Osteoblast (primary cell): ENCODE measurements around the gene PIK3R6. TPM values are rescaled to one million over a fixed set of nuclear protein-coding genes. Genes with fewer than 3 reads are reported as not detected.

Source experiments
- DNase-seq: peaks from one replicate; pipeline ENCODE4 v3.0.0; 2011; ENCODE audit warnings: low spot score, mixed read lengths; ENCODE audit not compliant: insufficient read length; ENCODE audit errors: missing footprints
- H2AFZ ChIP-seq: 2 replicates; pipeline ENCODE4 v1.6.0; 2011; ENCODE audit warnings: mild to moderate bottlenecking, low read length
- H3K27ac ChIP-seq: 2 replicates; pipeline ENCODE4 v1.5.1; 2011; ENCODE audit warnings: mild to moderate bottlenecking, low read depth, low read length, moderate library complexity
- H3K27me3 ChIP-seq: 2 replicates; pipeline ENCODE4 v1.6.0; 2012; ENCODE audit warnings: mild to moderate bottlenecking, control low read depth, inconsistent platforms, low read length, moderate library complexity; ENCODE audit not compliant: insufficient read depth
- H3K36me3 ChIP-seq: 2 replicates; pipeline ENCODE4 v1.5.1; 2011; ENCODE audit warnings: mild to moderate bottlenecking, low read length, control low read depth, moderate library complexity; ENCODE audit not compliant: insufficient read depth
- H3K4me1 ChIP-seq: 2 replicates; pipeline ENCODE4 v1.5.1; 2011; ENCODE audit warnings: mild to moderate bottlenecking, low read length, control low read depth, moderate library complexity; ENCODE audit not compliant: insufficient read depth
- H3K4me2 ChIP-seq: 2 replicates; pipeline ENCODE4 v1.6.0; 2011; ENCODE audit warnings: mild to moderate bottlenecking, low read length; ENCODE audit not compliant: insufficient read depth
- H3K4me3 ChIP-seq: fragments of 200-600 bp; sonication (generic); 3 replicates; pipeline ENCODE4 v1.5.1; 2012; ENCODE audit warnings: mild to moderate bottlenecking, low read length, inconsistent platforms; ENCODE audit not compliant: insufficient read depth
- H3K79me2 ChIP-seq: 2 replicates; pipeline ENCODE4 v1.6.0; 2012; ENCODE audit warnings: mild to moderate bottlenecking, low read length, control low read depth, inconsistent platforms; ENCODE audit not compliant: insufficient read depth
- H3K9me3 ChIP-seq: 2 replicates; pipeline ENCODE4 v1.5.1; 2011; ENCODE audit warnings: low read depth, low read length, control low read depth
- H4K20me1 ChIP-seq: 2 replicates; pipeline ENCODE4 v1.6.0; 2012; ENCODE audit warnings: mild to moderate bottlenecking, low read length, control low read depth; ENCODE audit not compliant: insufficient read depth
- total RNA-seq: library from RNA; depleted of rRNA; stranded (reverse); fragments of >200 nt; gene quantifications from 2 replicates; pipeline ENCODE4 v1.2.3, GENCODE V29; 2012
- TF ChIP-seq, protein P1 (sequence below): IDR thresholded peaks from 2 replicates; pipeline ENCODE4 v1.5.1; 2011; ENCODE audit warnings: mild to moderate bottlenecking, low read depth, low read length, moderate library complexity; ENCODE audit errors: extremely low read depth

Gene PIK3R6
- total RNA-seq, 1 donor = not detected

DNA sequence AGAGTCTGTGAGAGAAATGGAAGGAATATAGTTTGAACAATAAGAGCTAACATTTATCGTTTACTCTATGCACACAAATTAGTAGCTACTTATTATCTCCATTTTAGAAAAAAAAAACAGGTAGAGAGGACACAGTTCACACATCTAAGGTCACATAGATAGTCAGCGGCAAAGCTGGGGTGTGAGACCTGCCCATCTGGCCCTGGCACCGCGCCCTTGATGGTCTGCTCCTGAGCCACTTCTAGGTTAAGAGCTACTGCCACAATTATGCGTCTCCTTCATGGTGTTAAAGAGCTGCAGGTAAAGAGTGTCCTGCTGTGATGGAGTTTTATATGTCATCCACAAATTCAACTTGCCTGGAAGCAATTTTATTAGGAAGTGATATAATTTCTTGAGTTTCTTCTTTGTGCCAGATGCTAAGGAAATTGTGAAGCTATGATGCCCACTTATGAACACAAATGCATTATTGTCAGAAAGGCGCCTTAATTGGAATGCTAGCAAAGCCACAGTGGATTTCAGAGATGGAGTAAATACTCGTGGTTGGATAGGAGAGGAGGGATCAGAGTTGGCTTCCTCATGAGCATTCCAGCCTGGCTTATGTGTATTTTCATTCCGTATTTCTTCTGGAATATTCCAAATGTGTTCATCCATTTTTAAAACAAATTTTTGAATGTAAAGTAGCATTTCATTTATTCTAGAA, 47.0 kb downstream of the PIK3R6 start:
- H3K27ac ChIP-seq = no peak overlapping the region
- H3K79me2 ChIP-seq = no peaks in the 10 kb centered on the region
- H3K4me2 ChIP-seq = no peak overlapping the region
- DNase-seq = no peak
- H3K9me3 ChIP-seq = peaks cover 5% of the 10 kb centered on the region
- H2AFZ ChIP-seq = no peak overlapping the region
- no peak overlapping the region for H3K4me3 ChIP-seq
- peaks cover 7% of the 10 kb centered on the region for H3K27me3 ChIP-seq
- no peaks in the 10 kb centered on the region for H3K36me3 ChIP-seq
- no peaks in the 10 kb centered on the region for H4K20me1 ChIP-seq
- TF ChIP-seq, protein P1, sequence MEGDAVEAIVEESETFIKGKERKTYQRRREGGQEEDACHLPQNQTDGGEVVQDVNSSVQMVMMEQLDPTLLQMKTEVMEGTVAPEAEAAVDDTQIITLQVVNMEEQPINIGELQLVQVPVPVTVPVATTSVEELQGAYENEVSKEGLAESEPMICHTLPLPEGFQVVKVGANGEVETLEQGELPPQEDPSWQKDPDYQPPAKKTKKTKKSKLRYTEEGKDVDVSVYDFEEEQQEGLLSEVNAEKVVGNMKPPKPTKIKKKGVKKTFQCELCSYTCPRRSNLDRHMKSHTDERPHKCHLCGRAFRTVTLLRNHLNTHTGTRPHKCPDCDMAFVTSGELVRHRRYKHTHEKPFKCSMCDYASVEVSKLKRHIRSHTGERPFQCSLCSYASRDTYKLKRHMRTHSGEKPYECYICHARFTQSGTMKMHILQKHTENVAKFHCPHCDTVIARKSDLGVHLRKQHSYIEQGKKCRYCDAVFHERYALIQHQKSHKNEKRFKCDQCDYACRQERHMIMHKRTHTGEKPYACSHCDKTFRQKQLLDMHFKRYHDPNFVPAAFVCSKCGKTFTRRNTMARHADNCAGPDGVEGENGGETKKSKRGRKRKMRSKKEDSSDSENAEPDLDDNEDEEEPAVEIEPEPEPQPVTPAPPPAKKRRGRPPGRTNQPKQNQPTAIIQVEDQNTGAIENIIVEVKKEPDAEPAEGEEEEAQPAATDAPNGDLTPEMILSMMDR = no peak
- no peaks in the 10 kb centered on the region for H3K4me1 ChIP-seq

DNA sequence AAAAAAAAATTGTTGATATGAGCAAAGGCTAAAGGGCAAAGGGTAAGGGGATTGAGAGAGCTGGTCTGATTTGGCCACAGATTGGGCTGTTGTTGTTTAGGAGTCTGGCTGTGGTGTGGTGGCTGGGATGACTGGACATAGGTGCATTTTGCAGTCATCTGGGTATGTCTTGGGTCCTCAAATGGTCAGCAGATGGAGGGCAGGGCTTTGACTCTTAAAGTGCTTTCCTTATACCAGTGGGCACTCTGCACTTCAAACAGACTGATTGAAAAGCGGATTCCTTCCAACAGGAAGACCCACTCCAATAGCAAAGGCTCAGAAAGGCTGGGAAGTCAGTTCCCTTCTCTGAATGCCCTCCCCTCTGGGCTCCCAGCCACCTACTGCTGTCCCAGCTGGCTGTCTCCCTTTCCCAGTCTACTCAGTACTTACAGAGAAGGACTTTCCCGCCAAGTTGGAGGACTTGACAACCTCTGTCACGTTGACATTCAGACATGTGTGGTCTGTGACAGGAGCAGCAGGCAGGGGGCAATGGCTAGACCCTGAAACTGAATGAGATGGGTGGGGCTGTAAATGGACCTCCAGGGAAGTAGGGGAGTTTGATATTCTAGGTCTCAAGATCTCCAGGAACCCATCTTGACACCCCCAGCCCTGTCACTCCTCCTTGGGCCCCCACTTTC, 48.7 kb downstream of the PIK3R6 start:
- H4K20me1 ChIP-seq = no peaks in the 10 kb centered on the region
- H3K4me1 ChIP-seq = no peaks in the 10 kb centered on the region
- H3K27me3 ChIP-seq = peaks cover 7% of the 10 kb centered on the region
- H3K36me3 ChIP-seq = no peaks in the 10 kb centered on the region
- H3K4me3 ChIP-seq = no peak overlapping the region
- H3K79me2 ChIP-seq = no peaks in the 10 kb centered on the region
- TF ChIP-seq, protein P1 = no peak
- H3K4me2 ChIP-seq = no peak overlapping the region
- H3K27ac ChIP-seq = no peak overlapping the region
- no peak for DNase-seq
- no peaks in the 10 kb centered on the region for H3K9me3 ChIP-seq
- H2AFZ ChIP-seq = no peak overlapping the region

DNA sequence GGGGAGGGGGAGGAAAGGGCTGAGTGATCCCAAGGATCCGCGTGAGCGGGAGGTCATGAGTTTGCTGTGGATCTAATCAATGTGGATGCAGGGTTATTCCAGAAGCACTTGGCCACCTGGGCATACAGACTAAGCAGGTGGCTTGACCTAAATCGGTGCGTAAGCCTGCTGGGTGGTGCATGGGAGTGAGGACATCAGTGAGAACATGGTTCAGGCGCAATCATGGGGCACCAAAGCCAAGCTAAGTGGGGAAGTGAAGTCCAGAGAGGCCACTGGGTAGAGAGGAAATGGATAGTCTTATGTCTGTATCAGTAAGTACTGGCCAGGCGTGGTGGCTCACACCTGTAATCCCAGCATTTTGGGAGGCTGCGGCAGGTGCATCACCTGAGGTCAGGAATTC, 49.4 kb downstream of the PIK3R6 start:
- DNase-seq = no peak
- Histone ChIP-seq H4K20me1 (no peaks in the 10 kb centered on the region), H2AFZ (no peak overlapping the region), H3K4me2 (no peak overlapping the region), H3K27me3 (peaks cover 7% of the 10 kb centered on the region), H3K4me1 (no peaks in the 10 kb centered on the region), H3K36me3 (no peaks in the 10 kb centered on the region), H3K27ac (no peak overlapping the region), H3K4me3 (no peak overlapping the region), H3K9me3 (no peaks in the 10 kb centered on the region), H3K79me2 (no peaks in the 10 kb centered on the region)
- TF ChIP-seq, protein P1 = no peak

- no peak overlapping the region for H3K4me2 ChIP-seq
- no peaks in the 10 kb centered on the region for H3K79me2 ChIP-seq
- no peak overlapping the region for H2AFZ ChIP-seq
- no peak overlapping the region for H3K27ac ChIP-seq
- H3K4me3 ChIP-seq = no peak overlapping the region
- no peaks in the 10 kb centered on the region for H3K36me3 ChIP-seq
- TF ChIP-seq, protein P1 = no peak
- H4K20me1 ChIP-seq = no peaks in the 10 kb centered on the region
- no peaks in the 10 kb centered on the region for H3K9me3 ChIP-seq
- H3K4me1 ChIP-seq = no peaks in the 10 kb centered on the region
- no peak for DNase-seq
- H3K27me3 ChIP-seq = no peaks in the 10 kb centered on the region
Measured at GRCh38 chr17:8806926-8807550, 60.4 kb downstream of the PIK3R6 start.
